B cell (primary cell): ENCODE measurements around the gene STARD10. TPM values are rescaled to one million over a fixed set of nuclear protein-coding genes. Genes with fewer than 3 reads are reported as not detected.

Experiments used
- ATAC-seq: fragments of 200-7000 bp; cut with Tn5 transposase; one replicate; pipeline ENCODE4 v1.10.0; 2021; ENCODE audit warnings: low read depth, mild to moderate bottlenecking, moderate number of reproducible peaks, moderate library complexity
- CTCF ChIA-PET: fragments of 350-600 bp; sonication (Branson Sonifier 250); formaldehyde crosslinking; loops from one replicate; lab custom pipeline; 2021; ENCODE audit warnings: antibody characterized with exemption, inconsistent platforms; lab: Charles Lee
- POLR2A ChIA-PET: fragments of 350-600 bp; sonication (Branson Sonifier 250); formaldehyde crosslinking; loops from one replicate; lab custom pipeline; 2021; ENCODE audit warnings: antibody characterized with exemption; lab: Charles Lee
- DNase-seq: peaks from one replicate; pipeline ENCODE4 v3.0.0; 2013
- H2AFZ ChIP-seq: 2 replicates; pipeline ENCODE4 v1.6.1; 2012; ENCODE audit warnings: mild to moderate bottlenecking, low read depth, low read length; ENCODE audit not compliant: insufficient read depth, poor library complexity, severe bottlenecking
- H3K27ac ChIP-seq, 2 donors: 1 replicate in 1 of 2; 2 replicates in 1 of 2; pipeline ENCODE4 v1.5.1; 2012 to 2013; ENCODE audit warnings: low read length in 2 of 2, mild to moderate bottlenecking in 2 of 2, moderate library complexity in 1 of 2
- H3K27me3 ChIP-seq, 4 experiments: fragments of 200-600 bp in 1 of 4; sonication (generic) in 1 of 4; replicated peaks in 1 of 4; 1 replicate in 2 of 4; 2 replicates in 2 of 4; pipeline versions ENCODE4 v1.6.1 to v1.7.0; 2013 to 2016; ENCODE audit warnings: low read length in 3 of 4, mild to moderate bottlenecking in 2 of 4, mixed read lengths in 1 of 4, moderate library complexity in 1 of 4; ENCODE audit not compliant: insufficient read depth in 4 of 4, control insufficient read depth in 3 of 4; ENCODE audit errors: control extremely low read depth in 1 of 4
- H3K36me3 ChIP-seq, 2 experiments: replicated peaks in 1 of 2; 1 replicate in 1 of 2; 2 replicates in 1 of 2; pipeline versions ENCODE4 v1.6.1 to v1.7.1; 2013; ENCODE audit warnings: low read length in 1 of 2; ENCODE audit not compliant: insufficient read depth in 2 of 2, control insufficient read depth in 1 of 2; ENCODE audit errors: control extremely low read depth in 1 of 2, extremely low read depth in 1 of 2
- H3K4me1 ChIP-seq, 2 donors: fragments of 200-600 bp in 1 of 2; sonication (generic) in 1 of 2; 1 replicate in 1 of 2; 2 replicates in 1 of 2; pipeline versions ENCODE4 v1.5.1 to v1.6.1; 2013 to 2017; ENCODE audit warnings: low read length in 2 of 2; ENCODE audit not compliant: control insufficient read depth in 2 of 2, insufficient read depth in 2 of 2
- H3K4me2 ChIP-seq: replicated peaks from 2 replicates; pipeline ENCODE3; 2012; ENCODE audit warnings: mild to moderate bottlenecking, low read depth, low read length; ENCODE audit not compliant: poor library complexity, severe bottlenecking
- H3K4me3 ChIP-seq, 5 experiments: fragments of 200-600 bp in 1 of 5; sonication (generic) in 1 of 5; 1 replicate in 3 of 5; 2 replicates in 2 of 5; pipeline versions ENCODE4 v1.5.1 to v1.7.0; 2011 to 2016; ENCODE audit warnings: low read length in 4 of 5, mild to moderate bottlenecking in 4 of 5, low read depth in 2 of 5, control low read depth in 1 of 5, moderate library complexity in 1 of 5; ENCODE audit not compliant: insufficient read depth in 1 of 5; ENCODE audit errors: control extremely low read depth in 1 of 5, extremely low read depth in 1 of 5
- H3K79me2 ChIP-seq: fragments of 200-600 bp; sonication (generic); one replicate; pipeline ENCODE4 v1.6.0; 2016; ENCODE audit warnings: low read length; ENCODE audit not compliant: control insufficient read depth, insufficient read depth
- H3K9ac ChIP-seq: fragments of 200-600 bp; sonication (generic); 2 replicates; pipeline ENCODE4 v1.6.1; 2017; ENCODE audit warnings: mild to moderate bottlenecking, low read length, moderate library complexity
- H3K9me3 ChIP-seq, 3 donors: one replicate each; pipeline versions ENCODE4 v1.6.1 to v1.7.1; 2013; ENCODE audit warnings: low read length in 2 of 3; ENCODE audit not compliant: control insufficient read depth in 2 of 3, insufficient read depth in 1 of 3; ENCODE audit errors: control extremely low read depth in 1 of 3
- H4K20me1 ChIP-seq: 2 replicates; pipeline ENCODE4 v1.6.0; 2012; ENCODE audit warnings: mild to moderate bottlenecking, low read length; ENCODE audit not compliant: insufficient read depth, control insufficient read depth, poor library complexity, severe bottlenecking
- H3K27ac Mint-ChIP-seq: one replicate; pipeline ENCODE4 v1.8.0; 2021; ENCODE audit warnings: mixed read lengths
- H3K27me3 Mint-ChIP-seq: one replicate; pipeline ENCODE4 v1.8.0; 2021; ENCODE audit warnings: mixed read lengths
- H3K4me1 Mint-ChIP-seq: one replicate; pipeline ENCODE4 v1.8.0; 2021; ENCODE audit warnings: mixed read lengths
- H3K4me3 Mint-ChIP-seq: one replicate; pipeline ENCODE4 v1.8.0; 2021; ENCODE audit warnings: mixed read lengths
- H3K9me3 Mint-ChIP-seq: one replicate; pipeline ENCODE4 v1.8.0; 2022; ENCODE audit warnings: mixed read lengths; ENCODE audit not compliant: insufficient read depth
- CTCF ChIP-seq: fragments of 200-600 bp; IDR thresholded peaks from one replicate; pipeline ENCODE4 v1.8.0; 2022; ENCODE audit warnings: antibody characterized with exemption, mild to moderate bottlenecking
- EZH2 ChIP-seq: IDR thresholded peaks from 2 replicates; pipeline ENCODE4 v1.6.1; 2012; ENCODE audit warnings: borderline replicate concordance, low read depth, mild to moderate bottlenecking, moderate library complexity, low read length; ENCODE audit not compliant: insufficient read depth, poor library complexity, severe bottlenecking
- WGBS: methylation state at CpG from one replicate; pipeline ENCODE4 v1.1.5; 2013; ENCODE audit warnings: missing lambda C conversion rate; ENCODE audit not compliant: insufficient coverage; 5-methylcytosine and 5-hydroxymethylcytosine counted together
- intact Hi-C: fragments of 100-400 bp; cut with micrococcal nuclease; formaldehyde crosslinking; loops from one replicate; pipeline ENCODE4 v1.10.0; 2022
- polyA plus RNA-seq: library from polyadenylated mRNA; depleted of rRNA; stranded (reverse); fragments of >200 nt; gene quantifications from 2 replicates; pipeline ENCODE4 v1.2.3, GENCODE V29; 2012
- total RNA-seq, 2 donors: library from RNA; stranded (reverse); fragments of 120-200 nt in 1 of 2; gene quantifications; 1 replicate in 1 of 2; 2 replicates in 1 of 2; pipeline versions ENCODE4 v1.2.3 to v1.2.4, GENCODE V29; 2013 to 2022

The STARD10 gene
- total and polyA plus RNA-seq, 2 donors (not counting 1 experiment from before 2014, with no cell fraction given): 37.5 to 39.2 TPM

GRCh38 chr11:72730737-72731136 is 63.1 kb downstream of the STARD10 start:
- H3K27ac ChIP-seq: peak overlapping the region in 1 of 2 donors; percentile 67
- intact Hi-C loops: no loop called here
- H3K4me3 Mint-ChIP-seq: no peak overlapping the region

More at GRCh38 chr11:72730737-72731136, 63.1 kb downstream of the STARD10 start:
- Histone ChIP-seq H3K4me2 (no peak overlapping the region), H3K27me3 (no peaks in the 10 kb centered on the region), H3K4me3 (no peak overlapping the region), H4K20me1 (peaks cover 20% of the 10 kb centered on the region), H2AFZ (no peak overlapping the region), H3K79me2 (peaks cover 97% of the 10 kb centered on the region), H3K9ac (no peak overlapping the region), H3K4me1 (peaks cover 38 to 53% of the 10 kb centered on the region in 2 donors), H3K36me3 (peaks cover 0 to 48% of the 10 kb centered on the region in 2 experiments), H3K9me3 (peaks cover 0 to 8% (median 0%) of the 10 kb centered on the region in 3 donors)
- peaks cover 69% of the 10 kb centered on the region for H3K4me1 Mint-ChIP-seq
- POLR2A ChIA-PET: interaction anchor here (0.5 kb wide), 1 partner anchor 1084 kb away, joined by 3 read pairs; no protein-coding TSS in a partner anchor
- H3K27ac Mint-ChIP-seq: peak overlapping the region; percentile 83
- ATAC-seq (no peak), DNase-seq (no peak)
- no peaks in the 10 kb centered on the region for H3K27me3 Mint-ChIP-seq
- no peaks in the 10 kb centered on the region for H3K9me3 Mint-ChIP-seq
- 100% methylated on average over 1 of the region's 2 CpGs for WGBS
- CTCF ChIA-PET: interaction anchor here (1.0 to 23.8 kb wide), 3 partner anchors 10 to 59 kb away, joined by 3 to 390 read pairs (median 3); partner anchors contain the start of gene STARD10
- TF ChIP-seq CTCF (no peak), EZH2 (no peak)
